Putamen (tissue), 1 donor: ENCODE results near the gene DPH7.
"Not testable (repeated sequence)": the region's sequence is repeated elsewhere in the genome, so short reads cannot be mapped to it uniquely, and the experiment has no call there.

Experiments used
- DNase-seq: peaks from one replicate; pipeline ENCODE4 v3.0.0-alpha.2; 2016; ENCODE audit warnings: low spot score

DPH7 gene

GRCh38 chr9:137606005-137606621 lies 27.4 kb upstream of the DPH7 start:
- DNase-seq, result no peak

- peak; percentile 93 for DNase-seq
These were observed 26.6 kb upstream of the DPH7 start, which contains the start of gene ARRDC1 for GRCh38 chr9:137605121-137606004. Gene ARRDC1 (plus strand): TSS chr9:137605686. CDS start chr9:137605718, 32 bp downstream.

- DNase-seq, result no peak
These were observed 25.8 kb upstream of the DPH7 start for GRCh38 chr9:137604345-137605086.

GRCh38 chr9:137603879-137604278 lies 25.2 kb upstream of the DPH7 start:
- no peak for DNase-seq

- DNase-seq, result no peak
These were observed 23.9 kb upstream of the DPH7 start for GRCh38 chr9:137602661-137603060.

- no peak for DNase-seq
These were observed 20.2 kb upstream of the DPH7 start for GRCh38 chr9:137598943-137599342.

DNA sequence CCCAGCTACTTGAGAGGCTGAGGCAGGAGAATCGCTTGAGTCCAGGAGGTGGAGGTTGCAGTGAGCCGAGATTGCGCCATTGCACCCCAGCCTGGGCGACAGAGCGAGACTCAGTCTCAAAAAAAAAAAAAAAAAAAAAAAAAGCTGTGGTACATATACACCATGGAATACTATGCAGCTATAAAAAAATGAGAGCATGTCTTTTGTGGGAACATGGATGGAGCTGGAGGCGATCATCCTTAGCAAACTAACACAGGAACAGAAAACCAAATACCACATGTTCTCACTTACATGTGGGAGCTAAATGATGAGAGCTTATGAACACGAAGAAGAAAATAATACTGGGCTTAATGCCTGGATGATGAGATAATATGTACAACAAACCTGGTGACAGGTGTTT lies 17.9 kb upstream of the DPH7 start:
- DNase-seq, result not testable (repeated sequence)

- DNase-seq, result no peak
These were observed 14.5 kb upstream of the DPH7 start for GRCh38 chr9:137593176-137593575.

DNA sequence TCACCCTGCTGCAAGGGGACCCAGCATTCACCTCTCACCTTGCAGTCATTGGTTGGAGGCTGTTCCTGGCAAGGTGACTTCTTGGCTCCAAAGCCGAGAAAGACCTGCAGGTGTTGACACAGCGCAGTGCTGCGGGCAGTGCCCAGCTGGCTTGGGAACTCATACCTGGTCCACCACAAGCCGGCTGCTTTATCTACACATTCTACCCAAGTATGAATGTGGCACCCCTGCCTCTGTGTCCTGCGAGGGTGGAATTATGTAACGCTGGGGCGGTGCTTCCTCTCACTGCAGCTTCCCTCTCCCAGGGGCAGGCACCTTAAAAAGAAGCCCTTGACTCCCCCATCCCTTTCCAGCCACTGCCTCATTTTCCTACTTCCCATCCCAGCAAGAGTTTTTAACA lies 14.0 kb upstream of the DPH7 start:
- DNase-seq, result peak; percentile 69

GRCh38 chr9:137590469-137591383 lies 12.0 kb upstream of the DPH7 start, which contains the start of gene ZMYND19:
Gene ZMYND19 (minus strand): TSS chr9:137590512. CDS start chr9:137590263, 249 bp downstream.
- DNase-seq, result peak; percentile 84

DNA sequence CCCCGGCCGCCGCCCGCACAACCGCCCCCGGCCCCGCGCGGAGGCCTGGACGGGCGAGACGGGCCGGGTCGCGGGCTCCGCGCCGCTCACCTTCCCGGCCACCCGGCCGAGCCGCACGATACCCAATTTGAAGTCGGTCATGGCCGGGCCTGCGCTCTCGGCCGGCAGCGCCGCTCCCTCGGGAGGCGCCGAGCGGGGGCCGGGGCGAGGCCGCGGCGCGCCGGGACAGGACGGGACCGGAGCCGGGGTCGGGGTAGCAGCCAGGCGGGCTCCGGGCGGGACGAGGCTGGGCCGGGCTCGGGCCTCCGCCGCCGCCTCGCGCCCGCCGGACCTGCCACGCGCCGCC lies 11.4 kb upstream of the DPH7 start:
- DNase-seq, result no peak

DNA sequence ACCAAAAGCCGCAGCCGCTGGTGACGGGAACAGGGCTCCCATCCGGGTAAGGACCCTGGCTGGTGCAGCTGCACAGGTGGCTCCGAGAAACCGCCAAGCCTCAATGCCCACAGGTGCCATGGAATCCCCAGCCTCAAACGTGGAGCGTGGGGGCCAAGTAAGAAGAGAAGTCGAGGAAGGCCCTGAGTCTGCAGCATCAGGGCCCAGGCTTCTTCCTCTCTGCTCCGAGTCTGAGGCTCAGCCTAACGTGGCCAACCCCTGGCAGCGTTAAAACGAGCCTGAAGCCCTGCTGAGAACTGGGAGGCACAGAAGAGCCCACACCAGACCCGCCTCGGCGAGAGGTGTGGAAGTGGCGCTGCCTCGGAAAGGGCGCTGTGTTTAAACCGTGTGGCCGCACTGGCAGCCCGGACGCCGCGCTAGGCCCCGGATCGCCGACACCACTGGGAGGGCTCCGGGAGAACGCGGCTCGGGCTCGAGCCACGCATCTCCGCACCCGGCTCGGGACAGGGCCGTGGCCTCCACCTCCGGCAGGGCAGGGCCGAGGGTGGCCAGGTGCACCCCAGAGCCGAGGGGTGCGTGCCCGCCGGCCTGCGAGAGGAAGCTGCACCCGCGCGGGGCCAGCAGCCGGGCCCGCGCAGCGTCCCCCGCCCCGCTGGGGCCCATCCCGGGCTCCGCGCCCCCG lies 10.9 kb upstream of the DPH7 start:
- no peak for DNase-seq

DNA sequence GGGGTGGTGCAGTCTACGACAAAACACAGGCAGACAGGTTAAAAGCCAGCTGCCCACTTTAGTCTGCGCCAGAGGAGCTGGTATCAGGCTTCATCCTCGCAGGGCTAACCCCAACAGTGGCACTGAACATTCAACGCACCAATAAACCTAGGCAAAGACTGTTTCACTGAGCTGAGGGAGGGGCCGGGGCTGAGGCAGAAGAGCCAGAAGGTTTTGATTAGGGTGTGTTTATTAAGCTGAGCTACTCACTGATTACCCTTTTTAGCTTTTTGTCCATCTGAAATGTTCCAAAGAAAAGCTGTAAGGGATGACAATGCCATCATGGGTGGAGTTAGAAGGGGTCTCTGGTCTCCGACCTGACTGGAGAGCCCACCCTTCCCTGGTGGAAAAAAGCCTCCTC lies 10.2 kb upstream of the DPH7 start:
- DNase-seq, result no peak

DNA sequence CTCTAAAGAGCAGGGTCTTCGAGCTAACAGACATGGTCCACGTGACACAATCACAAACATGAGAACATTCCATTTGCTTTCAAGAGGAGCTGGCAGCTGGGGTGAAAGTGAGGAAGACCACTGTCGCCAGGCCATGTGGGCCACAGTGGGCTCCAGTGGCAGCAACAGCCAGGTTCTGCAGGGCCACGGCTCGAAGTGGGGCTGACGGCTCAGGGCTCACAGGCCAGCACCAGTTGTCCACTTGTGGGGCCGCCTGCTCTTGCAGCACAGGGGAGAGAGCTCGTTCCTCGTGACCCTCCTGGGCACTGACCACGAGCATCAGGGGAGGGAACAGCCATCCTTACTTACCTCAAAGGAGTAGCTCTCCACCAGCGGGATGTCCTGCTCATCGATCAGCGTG lies 9.6 kb upstream of the DPH7 start:
- DNase-seq, result no peak

GRCh38 chr9:137586854-137587253 lies 8.1 kb upstream of the DPH7 start:
- no peak for DNase-seq

DNA sequence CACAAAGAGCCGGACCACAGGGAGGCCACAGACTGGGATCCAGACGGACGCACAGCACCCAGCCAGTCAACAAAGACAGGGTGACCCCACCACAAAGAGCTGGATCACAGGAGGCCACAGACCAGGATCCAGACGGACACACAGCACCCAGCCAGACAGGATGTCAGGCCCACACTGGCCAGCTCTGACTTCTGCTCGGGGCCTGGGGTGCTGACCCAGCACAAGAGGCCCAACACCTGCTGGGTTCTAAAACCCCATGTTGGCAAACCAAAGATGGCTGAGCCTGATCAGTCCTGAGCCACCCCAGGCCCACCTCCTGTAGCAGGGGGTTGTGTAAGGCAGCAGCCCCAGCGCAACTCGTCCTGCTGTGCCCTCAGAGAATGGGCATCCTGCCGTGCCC lies 5.2 kb upstream of the DPH7 start:
- no peak for DNase-seq

GRCh38 chr9:137583347-137583746 lies 4.6 kb upstream of the DPH7 start:
- DNase-seq, result no peak

GRCh38 chr9:137582286-137582860 lies 3.6 kb upstream of the DPH7 start:
- DNase-seq, result no peak

DNA sequence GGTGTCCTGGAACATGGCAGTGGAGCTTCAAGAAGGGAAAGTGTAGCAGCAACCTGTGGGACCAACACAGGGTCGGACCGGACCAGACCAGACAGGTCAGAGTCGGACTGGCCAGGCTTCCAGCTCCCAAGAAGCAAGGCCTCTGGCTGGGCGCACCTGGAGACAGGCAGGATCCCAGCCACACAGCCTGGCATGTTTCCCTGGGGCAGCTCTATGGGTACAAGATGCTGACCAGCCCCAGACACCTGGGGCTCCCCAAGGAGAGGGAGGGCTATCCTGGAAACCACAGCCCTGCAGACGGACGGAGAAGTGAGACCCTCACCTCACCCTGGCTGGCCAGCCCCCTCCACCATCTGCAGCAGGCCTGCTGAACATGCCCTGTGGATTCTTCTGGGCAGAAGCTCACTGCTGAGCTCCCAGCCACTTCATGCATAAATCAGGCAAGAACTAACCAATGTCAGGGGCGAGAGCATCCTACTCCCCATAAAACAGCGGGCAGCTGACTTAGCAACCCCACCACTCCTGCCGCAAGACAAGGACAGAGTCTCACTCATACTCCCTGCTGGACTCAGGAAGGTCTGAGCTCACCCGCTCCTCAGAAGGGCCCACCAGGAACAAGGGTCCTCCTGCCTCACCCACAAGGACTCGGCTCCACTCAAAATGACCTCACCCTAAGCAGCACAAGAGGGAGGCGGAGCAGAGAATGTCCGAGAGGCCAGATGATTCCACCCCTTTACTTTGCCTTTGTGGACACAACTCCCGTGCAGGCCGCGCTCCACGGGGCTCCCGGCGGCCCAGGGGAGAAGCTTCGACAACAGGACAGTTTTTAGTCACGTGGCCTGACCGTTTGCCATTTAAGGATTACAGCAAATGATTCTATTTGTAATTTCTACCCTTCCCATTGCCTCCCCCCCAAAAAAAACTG lies 2.9 kb upstream of the DPH7 start:
- no peak for DNase-seq

GRCh38 chr9:137580954-137581322 lies 2.2 kb upstream of the DPH7 start:
- DNase-seq, result no peak
